SU-DHL-6 (cell line): Measurements from ENCODE around the gene PSMF1.

ENCODE experiments used
- EZH2phosphoT487 ChIP-seq: fragments of 200-600 bp; sonication (generic), shearing (Covaris generic); conservative IDR thresholded peaks from 2 replicates; pipeline ENCODE4 v1.6.1; 2018; ENCODE audit warnings: mild to moderate bottlenecking, antibody characterized with exemption, low read length, moderate library complexity, mixed read lengths
- TF ChIP-seq, protein P1 (sequence below): fragments of 200-600 bp; sonication (generic); IDR thresholded peaks from one replicate; pipeline ENCODE4 v1.5.1; 2017; ENCODE audit warnings: antibody characterized with exemption, mild to moderate bottlenecking, low read length, moderate library complexity; ENCODE audit not compliant: insufficient read depth, poor library complexity, severe bottlenecking

DNA sequence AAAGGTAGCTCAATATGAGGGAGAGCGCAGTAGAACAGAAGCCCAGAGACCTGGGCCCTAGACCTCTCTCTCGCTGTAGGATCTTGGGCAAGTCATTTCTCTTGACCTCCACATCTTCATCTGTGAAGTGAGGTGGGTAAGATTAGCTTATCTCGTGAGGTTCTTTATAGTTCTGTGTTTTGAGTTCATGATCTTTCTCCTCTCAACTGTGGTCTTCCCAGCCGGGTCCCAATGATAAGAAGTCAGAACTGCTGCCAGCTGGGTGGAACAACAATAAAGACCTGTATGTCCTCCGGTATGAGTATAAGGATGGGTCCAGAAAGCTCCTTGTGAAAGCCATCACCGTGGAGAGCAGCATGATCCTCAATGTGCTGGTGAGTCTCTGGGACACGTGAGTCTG, 6.9 kb downstream of the PSMF1 start:
- no peak for TF ChIP-seq EZH2phosphoT487
- TF ChIP-seq, protein P1, sequence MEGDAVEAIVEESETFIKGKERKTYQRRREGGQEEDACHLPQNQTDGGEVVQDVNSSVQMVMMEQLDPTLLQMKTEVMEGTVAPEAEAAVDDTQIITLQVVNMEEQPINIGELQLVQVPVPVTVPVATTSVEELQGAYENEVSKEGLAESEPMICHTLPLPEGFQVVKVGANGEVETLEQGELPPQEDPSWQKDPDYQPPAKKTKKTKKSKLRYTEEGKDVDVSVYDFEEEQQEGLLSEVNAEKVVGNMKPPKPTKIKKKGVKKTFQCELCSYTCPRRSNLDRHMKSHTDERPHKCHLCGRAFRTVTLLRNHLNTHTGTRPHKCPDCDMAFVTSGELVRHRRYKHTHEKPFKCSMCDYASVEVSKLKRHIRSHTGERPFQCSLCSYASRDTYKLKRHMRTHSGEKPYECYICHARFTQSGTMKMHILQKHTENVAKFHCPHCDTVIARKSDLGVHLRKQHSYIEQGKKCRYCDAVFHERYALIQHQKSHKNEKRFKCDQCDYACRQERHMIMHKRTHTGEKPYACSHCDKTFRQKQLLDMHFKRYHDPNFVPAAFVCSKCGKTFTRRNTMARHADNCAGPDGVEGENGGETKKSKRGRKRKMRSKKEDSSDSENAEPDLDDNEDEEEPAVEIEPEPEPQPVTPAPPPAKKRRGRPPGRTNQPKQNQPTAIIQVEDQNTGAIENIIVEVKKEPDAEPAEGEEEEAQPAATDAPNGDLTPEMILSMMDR: no peak
